GM19467 (cell line): ENCODE data around the gene TBC1D2B.

Experiments
- ATAC-seq: cut with Tn5 transposase; IDR thresholded peaks from one replicate; pipeline ENCODE4 v1.9.1; 2021; ENCODE audit warnings: mild to moderate bottlenecking, moderate library complexity; ENCODE audit not compliant: unreplicated experiment

Gene TBC1D2B

GRCh38 chr15:78077053-78077870, at the start of gene TBC1D2B:
Gene TBC1D2B (minus strand): TSS chr15:78077711. CDS start chr15:78077652, 59 bp downstream.
- ATAC-seq, result peak; percentile 50

DNA sequence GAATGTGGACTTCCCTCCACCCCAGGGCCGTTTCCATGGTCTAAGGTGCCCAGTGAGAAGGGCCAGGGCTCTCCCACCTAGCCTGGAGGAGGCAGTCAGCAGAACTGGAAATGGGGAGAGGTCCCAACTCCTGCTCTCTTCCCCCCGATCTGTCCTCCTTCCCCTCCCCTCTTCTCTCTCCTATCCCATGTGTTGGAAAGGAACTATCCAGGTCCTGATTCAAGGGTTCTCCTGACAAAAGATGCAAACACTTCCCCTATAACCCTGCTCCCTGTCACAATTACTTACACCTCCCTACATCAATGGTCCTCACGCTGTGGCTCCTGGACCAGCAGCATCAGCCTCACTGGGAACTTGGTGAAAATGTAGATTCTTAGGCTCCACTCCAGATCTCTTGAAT, 47.8 kb upstream of the TBC1D2B start:
- no peak for ATAC-seq

DNA sequence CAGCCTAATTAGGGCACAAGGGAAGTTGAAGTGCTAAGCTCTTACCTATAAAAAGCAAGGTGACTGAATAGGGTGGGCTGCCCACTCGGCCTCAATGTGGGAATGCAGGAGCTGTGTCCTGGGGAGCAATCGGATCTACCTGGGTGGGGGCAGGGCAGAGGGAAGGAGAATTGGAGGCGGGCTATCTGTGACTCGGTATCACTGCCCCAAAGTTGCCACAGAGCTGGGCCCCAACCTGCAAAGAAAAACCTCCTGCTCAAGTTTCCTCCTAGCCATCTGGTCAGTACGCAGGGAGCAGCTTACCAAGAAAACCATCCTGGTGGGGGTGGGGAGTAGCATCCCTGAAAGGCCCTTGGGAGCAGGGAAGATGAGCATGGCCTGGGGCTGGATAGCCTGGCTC, 43.0 kb upstream of the TBC1D2B start:
- no peak for ATAC-seq

DNA sequence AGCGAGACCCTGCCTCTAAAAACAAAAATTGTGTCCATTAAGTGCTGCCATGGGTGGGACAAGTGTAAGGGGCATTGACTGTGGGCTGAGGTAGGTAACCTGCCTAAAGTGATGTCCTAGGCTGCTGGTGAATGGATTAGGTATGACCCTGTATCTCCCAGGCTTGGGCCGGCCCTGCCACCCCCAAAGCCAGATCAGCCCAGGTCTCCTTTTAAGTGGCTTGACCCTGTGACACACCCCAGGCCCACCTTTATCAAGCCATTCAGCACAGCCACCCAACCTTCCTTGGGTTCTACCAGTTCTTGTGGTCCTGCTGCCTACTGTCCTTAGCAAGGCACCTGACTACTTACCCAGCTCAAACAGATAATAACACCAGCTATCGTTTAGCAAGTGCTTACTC, 35.0 kb upstream of the TBC1D2B start:
- no peak for ATAC-seq

GRCh38 chr15:78111788-78112187, 34.3 kb upstream of the TBC1D2B start:
- no peak for ATAC-seq

GRCh38 chr15:78110916-78111475, 33.5 kb upstream of the TBC1D2B start:
- no peak for ATAC-seq

- no peak for ATAC-seq
Measured at GRCh38 chr15:78110096-78110495, 32.6 kb upstream of the TBC1D2B start.

DNA sequence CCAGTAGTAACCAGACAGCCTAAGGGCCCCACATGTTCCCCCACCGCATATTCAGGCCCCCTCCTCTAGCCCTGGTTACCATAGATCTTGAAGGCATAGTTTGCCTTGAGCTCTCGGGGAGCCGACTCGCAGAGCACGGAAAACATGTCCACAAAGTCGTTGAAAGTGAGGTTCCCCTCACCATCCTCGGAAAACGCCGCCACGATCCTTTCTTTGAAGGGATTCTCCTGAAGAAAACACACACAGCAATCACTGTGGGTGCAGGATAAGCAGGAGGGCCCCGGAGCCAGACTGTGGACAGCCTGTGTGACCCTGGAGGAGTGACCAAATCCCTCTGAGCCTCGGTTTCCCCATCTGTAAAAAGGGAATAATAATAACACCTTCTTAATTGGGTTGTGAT, 31.6 kb upstream of the TBC1D2B start:
- no peak for ATAC-seq

GRCh38 chr15:78108300-78109084, 31.0 kb upstream of the TBC1D2B start:
- ATAC-seq, result no peak

DNA sequence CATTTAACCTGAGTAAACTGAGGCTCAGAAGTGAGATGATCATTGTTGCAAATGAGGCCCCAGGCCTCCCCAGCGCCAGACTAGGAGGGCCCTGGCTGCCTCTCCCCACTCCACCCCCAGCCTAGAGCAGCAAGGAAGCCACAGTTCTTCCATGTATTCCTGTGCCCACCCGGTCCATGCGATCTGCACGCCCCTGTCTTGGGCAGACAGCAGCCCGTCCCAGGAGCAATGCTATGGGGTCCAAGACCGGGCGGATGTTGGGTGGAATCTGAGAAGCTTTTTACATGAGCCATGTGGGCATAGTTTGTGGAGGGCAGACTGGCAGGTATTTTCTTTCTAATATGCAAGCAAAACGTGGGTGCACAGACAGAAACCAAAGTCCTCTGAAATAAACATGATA, 30.0 kb upstream of the TBC1D2B start:
- no peak for ATAC-seq

- ATAC-seq, result no peak
Measured at GRCh38 chr15:78105476-78106241, 28.1 kb upstream of the TBC1D2B start.

- no peak for ATAC-seq
Measured at GRCh38 chr15:78104566-78105475, 27.3 kb upstream of the TBC1D2B start.

- no peak for ATAC-seq
Measured at GRCh38 chr15:78104119-78104479, 26.6 kb upstream of the TBC1D2B start.

DNA sequence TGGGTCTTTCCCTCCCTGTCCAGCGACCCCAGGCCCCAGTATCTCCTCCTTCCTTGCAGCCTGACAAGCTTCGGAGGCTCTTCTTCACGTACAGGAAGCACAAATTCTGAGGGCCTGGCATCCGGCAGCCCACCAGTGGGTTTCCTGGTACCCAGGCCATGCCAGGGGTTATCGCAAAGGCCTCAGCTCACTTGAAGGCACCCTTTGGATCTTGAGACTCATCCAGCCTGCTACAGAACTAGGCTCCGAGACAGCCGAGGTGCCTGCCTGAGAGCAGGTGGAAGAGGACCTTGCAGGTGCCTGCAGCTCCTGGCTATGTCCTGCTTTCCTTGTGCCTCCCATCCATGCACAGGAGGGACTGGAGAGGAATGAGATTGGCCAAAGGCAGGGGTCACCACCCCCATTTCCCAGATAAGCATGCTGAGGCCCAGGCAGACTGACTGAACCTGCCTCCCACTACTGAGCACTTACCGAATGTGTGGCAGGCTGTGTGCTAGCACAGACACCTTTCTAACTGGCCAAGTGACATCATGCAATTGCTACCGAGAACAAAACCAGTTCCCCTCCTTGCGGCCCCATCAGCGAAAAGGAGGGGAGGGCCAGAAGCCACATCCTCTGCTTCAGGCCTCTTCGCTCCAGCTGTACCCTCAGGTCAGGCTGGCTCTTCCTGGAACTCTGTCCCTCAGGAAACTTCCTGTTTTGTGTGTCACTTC, 26.1 kb upstream of the TBC1D2B start:
- ATAC-seq, result peak; percentile 59

GRCh38 chr15:78102741-78103140, 25.2 kb upstream of the TBC1D2B start:
- ATAC-seq, result no peak

DNA sequence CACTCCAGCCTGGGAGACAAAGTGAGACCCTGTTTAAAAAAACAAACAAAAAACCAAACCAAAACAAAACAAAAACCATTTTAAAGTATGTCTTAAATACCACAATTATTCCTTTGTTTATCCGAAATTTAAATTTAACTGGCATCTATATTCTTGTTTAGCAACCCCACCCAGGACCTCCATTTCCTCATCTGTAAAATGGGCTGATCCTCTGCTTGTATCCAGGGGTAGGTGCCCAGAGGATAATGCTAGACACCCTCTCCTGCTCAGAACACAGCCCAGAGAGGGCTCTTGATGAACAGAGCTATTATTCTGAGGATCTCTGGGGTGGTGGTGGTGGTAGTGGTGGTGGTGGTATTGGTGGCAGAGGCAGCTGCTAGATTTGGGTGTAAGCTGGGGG, 24.7 kb upstream of the TBC1D2B start:
- no peak for ATAC-seq

- ATAC-seq, result no peak
Measured at GRCh38 chr15:78101423-78102105, 24.1 kb upstream of the TBC1D2B start.

- ATAC-seq, result no peak
Measured at GRCh38 chr15:78100886-78101285, 23.4 kb upstream of the TBC1D2B start.
